HG03025 (cell line): ENCODE data around the gene APOBEC3H.

Source experiments
- ATAC-seq: cut with Tn5 transposase; IDR thresholded peaks from one replicate; pipeline ENCODE4 v1.9.1; 2021; ENCODE audit warnings: mild to moderate bottlenecking, moderate library complexity; ENCODE audit not compliant: unreplicated experiment, low FRiP score

APOBEC3H gene

GRCh38 chr22:39080052-39080762, 16.8 kb upstream of the APOBEC3H start:
- ATAC-seq, result no peak

- ATAC-seq, result no peak
Observed at GRCh38 chr22:39081016-39081415, 16.0 kb upstream of the APOBEC3H start.

GRCh38 chr22:39081598-39081997, 15.4 kb upstream of the APOBEC3H start:
- no peak for ATAC-seq

- no peak for ATAC-seq
Observed at GRCh38 chr22:39083212-39084165, 13.6 kb upstream of the APOBEC3H start.

GRCh38 chr22:39084666-39085065, 12.4 kb upstream of the APOBEC3H start:
- no peak for ATAC-seq

- no peak for ATAC-seq
Observed at GRCh38 chr22:39087098-39087497, 9.9 kb upstream of the APOBEC3H start.

GRCh38 chr22:39087881-39088684, 9.0 kb upstream of the APOBEC3H start:
- no peak for ATAC-seq

GRCh38 chr22:39088685-39089032, 8.4 kb upstream of the APOBEC3H start:
- no peak for ATAC-seq

- no peak for ATAC-seq
Observed at GRCh38 chr22:39089928-39090327, 7.1 kb upstream of the APOBEC3H start.

- ATAC-seq, result no peak
Observed at GRCh38 chr22:39090426-39091064, 6.5 kb upstream of the APOBEC3H start.

GRCh38 chr22:39091126-39092081, 5.6 kb upstream of the APOBEC3H start:
- no peak for ATAC-seq

- ATAC-seq, result no peak
Observed at GRCh38 chr22:39092111-39092862, 4.8 kb upstream of the APOBEC3H start.

- ATAC-seq, result no peak
Observed at GRCh38 chr22:39094717-39095389, 2.2 kb upstream of the APOBEC3H start.

GRCh38 chr22:39095971-39096370, 1.1 kb upstream of the APOBEC3H start:
- no peak for ATAC-seq

GRCh38 chr22:39098026-39098425, 982 bp downstream of the APOBEC3H start:
- no peak for ATAC-seq

GRCh38 chr22:39098576-39098975, 1.5 kb downstream of the APOBEC3H start:
- ATAC-seq, result no peak

GRCh38 chr22:39101226-39101625, 4.2 kb downstream of the APOBEC3H start:
- no peak for ATAC-seq

GRCh38 chr22:39103431-39103830, 6.4 kb downstream of the APOBEC3H start:
- ATAC-seq, result no peak
